Iris pigment epithelial cell (primary cell): Measurements from ENCODE around the gene MX2.
"Not testable (repeated sequence)": the region's sequence is repeated elsewhere in the genome, so short reads cannot be mapped to it uniquely, and the experiment has no call there.

Source experiments
- DNase-seq: peaks from one replicate; pipeline ENCODE4 v3.0.0-alpha.2; 2011; ENCODE audit warnings: low read depth

Gene MX2

DNA sequence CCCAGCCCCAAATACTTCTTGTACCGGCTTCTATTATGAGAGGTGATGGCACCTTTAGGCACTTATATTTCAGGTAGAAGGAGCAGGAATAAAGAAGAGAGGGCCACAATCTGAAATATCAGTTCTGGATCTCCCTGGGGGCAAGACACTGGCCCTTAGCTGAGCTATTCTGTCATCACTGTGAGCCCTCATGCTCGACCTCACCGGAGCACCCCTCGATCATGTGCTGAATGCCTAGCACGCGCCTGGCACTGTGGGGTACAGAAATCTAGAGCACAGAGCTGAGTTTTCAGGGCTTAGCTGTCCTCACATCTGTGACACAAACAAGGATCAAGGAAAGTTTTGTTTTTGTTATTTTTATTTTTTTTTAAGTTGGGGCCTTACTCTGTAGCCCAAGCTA lies 56.6 kb downstream of the MX2 start:
- DNase-seq: no peak

DNA sequence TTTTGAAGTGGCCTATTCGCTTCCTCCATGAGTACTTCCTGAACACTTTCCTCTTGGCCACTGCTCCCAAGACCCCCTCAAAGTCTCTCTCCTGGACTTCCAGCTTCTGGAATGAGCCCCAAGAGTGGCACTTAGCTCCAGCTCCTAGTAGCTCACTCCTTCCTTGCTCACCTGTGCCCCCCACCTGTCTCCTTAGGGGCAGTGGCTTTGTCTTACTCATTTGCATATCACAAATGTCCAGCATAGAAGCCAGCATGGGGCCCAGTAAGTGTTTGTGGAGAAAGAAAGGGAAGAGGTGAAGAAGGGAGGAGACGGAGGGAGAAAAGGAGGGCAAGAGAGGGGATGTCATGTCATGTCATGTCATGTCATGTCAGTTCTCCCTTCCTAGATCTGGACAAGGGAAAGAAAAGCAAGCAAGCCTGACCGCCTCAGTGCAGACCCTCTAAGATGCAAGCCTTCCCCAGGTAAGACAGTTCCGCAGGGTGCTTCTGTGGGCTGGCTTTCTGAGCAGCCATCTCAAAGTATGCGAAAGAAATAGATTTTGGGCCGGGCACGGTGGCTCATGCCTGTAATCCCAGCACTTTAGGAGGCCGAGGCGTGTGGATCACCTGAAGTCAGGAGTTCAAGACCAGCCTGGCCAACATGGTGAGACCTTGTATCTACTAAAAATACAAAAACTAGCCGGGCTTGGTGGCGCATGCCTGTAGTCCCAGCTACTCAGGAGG lies 57.3 kb downstream of the MX2 start:
- DNase-seq: no peak

DNA sequence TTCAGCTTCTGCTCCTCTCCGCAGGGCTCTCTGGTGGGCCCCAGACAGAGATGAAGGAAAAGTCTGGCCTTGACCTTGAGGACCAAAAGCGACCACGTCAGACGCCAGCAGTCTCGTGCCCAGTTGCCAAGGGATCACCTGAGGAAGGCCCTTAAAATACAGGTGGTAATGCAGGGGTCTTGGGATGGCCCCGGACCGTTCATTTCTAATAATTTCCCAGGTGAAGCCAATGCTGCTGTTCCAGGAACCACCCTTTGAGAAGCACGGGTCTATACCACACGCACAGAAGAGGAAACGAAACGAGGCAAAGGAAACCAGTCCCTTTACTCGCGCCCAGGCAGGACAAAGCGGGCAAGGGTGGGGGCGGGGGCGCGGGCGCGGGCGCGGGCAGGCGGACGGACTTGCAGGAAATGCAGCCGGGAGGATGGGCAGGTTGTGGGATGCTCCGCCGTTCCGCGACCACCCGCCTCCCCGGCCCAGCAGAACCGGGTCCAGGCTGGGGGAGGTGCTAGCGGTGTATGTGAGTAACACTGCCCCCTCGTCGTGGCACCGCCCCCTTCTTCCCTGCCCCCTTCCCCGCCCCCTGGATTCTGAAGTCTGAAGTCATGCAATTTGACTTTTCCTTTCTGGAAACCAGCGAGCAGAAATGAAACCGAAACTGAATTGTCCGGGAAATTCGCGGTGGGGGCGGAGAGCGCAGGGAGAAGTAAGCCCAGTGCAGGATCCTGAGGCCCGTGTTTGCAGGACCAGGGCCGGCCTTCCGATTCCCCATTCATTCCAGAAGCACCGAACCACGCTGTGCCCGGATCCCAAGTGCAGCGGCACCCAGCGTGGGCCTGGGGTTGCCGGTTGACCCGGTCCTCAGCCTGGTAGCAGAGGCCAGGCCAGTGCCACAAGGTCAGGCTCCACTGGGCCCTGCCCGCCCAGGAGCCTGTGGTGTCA lies 58.4 kb downstream of the MX2 start:
- DNase-seq: peak; percentile 81

DNA sequence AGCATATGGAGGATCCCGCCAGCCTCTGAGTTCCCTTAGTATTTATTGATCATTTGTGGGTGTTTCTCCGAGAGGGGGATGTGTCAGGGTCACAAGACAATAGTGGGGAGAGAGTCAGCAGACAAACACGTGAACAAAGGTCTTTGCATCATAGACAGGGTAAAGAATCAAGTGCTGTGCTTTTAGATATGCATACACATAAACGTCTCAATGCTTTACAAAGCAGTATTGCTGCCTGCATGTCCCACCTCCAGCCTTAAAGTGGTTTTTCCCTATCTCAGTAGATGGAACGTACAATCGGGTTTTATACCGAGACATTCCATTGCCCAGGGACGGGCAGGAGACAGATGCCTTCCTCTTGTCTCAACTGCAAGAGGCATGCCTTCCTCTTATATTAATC lies 59.2 kb downstream of the MX2 start:
- DNase-seq: not testable (repeated sequence)

DNA sequence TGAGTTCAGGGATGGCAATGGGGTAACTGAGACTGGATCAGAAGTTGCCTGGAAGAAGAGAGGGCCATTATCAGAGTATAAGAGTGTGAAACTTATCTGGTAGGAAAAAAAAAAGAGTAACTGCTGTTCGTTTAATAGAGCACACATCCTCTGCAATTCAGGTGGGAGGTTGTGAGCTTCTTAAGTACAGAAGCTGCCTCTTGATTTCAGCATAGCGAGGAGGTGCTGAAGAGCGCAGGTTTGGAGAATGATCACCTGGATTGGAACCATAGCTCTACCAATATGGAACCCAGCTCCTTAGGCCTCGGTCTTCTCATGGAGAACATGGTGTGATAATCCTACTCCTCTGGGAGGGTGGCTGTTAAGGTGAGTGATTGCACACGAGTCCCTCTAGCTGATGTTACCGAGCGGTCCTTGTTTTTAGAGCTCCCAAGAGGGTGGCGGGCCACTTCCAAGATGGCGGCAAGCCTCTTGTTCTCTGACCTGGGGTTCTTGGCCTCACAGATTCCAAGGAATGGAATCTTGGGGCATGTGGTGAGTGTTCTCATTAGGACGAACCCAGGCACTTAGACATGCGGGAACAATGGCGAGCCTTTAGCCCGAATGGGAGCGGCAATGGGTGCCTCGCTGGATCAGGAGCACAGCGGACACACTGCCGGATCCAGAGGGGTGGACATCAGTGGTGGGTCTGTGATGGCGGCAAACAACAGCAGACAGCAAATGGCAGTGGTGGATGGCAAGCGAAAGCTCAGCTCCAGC lies 60.9 kb downstream of the MX2 start:
- DNase-seq: no peak

DNA sequence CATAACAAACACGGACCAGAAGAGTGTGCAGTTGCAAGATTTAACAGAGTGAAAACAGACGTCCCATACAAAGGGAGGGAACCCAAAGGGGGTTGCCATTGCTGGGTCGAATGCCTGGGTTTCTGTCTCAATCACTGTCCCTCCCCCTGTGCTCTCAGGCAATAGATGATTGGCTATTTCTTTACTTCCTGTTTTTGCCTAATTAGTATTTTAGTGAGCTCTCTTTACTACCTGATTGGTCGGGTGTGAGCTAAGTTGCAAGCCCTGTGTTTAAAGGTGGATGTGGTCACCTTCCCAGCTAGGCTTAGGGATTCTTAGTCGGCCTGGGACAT lies 61.4 kb downstream of the MX2 start:
- not testable (repeated sequence) for DNase-seq

DNA sequence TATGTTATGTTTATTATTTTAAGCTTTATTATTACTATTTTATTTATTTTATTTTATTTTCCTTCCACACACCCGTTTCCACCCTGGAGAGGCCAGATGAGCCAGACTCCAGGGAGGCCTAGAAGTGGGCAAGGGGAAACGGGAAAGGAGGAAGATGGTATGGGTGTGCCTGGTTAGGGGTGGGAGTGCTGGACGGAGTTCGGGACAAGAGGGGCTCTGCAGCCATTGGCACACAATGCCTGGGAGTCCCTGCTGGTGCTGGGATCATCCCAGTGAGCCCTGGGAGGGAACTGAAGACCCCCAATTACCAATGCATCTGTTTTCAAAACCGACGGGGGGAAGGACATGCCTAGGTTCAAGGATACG lies 63.7 kb downstream of the MX2 start:
- DNase-seq: no peak

DNA sequence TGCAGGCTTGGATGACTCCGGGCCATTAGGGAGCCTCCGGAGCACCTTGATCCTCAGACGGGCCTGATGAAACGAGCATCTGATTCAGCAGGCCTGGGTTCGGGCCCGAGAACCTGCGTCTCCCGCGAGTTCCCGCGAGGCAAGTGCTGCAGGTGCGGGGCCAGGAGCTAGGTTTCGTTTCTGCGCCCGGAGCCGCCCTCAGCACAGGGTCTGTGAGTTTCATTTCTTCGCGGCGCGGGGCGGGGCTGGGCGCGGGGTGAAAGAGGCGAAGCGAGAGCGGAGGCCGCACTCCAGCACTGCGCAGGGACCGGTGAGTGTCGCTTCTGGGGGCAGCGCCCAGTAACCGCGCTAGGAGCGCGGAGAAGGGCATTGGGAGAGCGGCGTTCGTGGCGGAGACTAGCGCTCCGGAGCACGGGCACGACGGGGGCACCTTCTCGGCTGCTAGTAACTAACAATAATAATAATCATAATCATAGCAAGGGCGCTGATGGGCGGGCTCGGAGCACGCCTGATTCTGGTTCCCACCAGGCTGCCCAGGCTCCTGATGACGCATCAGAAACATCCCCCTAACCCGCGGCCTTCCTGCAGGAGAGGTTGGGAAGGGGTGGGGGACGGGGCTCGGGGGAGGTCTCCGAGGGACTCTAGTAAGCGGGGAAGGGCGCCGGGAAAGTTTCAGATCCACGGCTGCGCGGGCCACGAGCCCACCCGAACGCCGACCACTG lies 64.3 kb downstream of the MX2 start, which contains the start of gene MX1:
TSS of gene MX1 (plus strand) at position 286 of the 722 bp plus-strand sequence. CDS start 5,832 bp downstream, outside the sequence.
- peak; percentile 43 for DNase-seq

DNA sequence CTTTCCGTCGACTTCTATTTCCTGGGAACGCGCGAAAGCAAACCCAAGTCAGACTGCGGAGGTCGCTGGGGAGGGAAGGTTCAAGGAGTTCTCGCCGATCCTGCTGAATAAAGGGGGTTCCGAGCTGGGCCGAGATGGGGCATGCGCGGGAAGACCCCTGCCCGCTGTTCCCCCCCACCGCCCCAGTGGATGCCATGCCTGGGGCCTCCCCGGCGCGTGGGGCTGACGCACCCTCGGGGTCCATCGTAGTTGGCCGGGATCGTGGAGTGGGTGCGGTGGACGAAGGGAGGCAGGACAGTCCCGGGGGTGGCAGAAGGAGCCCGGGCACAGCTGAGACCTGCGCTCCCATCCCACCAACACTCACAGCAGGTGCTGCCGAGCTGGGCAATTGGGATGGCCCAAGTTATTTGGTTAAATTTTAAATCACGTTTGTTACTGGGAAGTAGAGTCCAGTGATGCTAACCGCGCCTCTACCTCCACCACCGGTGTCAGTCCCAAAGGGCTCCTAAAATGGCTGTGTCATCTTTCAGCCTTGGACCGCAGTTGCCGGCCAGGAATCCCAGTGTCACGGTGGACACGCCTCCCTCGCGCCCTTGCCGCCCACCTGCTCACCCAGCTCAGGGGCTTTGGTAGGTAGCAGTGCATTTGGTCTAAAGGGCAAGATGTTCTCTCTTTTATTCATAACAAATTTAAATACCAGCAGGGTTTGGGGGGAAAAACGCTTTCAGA lies 65.0 kb downstream of the MX2 start:
- no peak for DNase-seq

DNA sequence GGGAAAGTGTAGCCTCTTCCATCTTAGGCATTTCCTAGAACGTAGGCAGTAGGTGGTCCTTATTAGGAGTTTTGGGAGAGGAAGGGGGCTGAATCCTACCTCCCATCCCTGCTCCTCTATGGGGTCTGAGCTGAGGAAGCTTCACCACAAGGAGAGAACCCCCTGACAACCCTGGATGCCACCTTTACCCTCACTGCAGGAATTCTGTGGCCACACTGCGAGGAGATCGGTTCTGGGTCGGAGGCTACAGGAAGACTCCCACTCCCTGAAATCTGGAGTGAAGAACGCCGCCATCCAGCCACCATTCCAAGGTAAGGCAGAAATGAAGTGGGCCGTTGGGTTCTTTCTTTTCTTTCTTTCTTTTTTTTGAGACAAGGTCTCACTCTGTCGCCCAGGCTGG lies 65.7 kb downstream of the MX2 start:
- DNase-seq: no peak

DNA sequence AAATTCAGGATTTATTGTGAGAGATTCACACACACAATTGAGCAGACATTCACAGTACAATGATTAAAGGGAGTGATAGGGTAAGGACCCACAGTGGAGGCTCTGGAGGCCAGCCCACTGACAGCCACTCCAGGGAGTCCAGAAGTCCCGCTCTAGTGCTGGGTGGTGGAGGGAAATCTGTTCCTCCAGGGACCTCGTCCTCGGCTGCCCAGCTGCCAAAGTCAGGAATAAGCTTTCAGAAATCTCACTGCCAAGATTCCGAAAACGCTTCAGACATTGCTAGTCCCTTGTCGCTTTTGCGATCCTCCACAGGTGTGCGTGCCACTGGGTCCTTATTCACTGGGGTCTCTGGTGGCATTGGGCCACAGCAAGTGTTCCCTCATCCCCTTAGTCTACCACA lies 66.5 kb downstream of the MX2 start:
- no peak for DNase-seq

DNA sequence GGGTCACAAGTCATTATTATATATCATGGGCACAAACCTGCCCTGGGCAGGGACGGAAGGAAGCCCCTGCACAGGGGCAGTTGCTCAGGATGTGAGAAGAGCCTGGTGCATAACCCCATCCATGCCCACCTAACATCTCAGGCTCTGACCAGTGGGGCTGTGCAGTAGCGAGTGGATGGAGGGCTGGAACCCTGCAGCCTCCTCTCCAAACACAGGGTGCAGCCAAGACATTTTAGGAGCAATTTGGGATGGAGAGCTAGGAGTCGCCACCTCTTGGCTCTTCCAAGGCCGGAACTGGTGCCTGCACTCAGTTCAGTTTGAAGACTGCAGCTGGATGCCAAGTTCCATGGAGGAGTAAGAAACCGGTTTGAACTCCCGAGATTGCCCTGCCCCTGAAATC lies 67.0 kb downstream of the MX2 start:
- DNase-seq: no peak

DNA sequence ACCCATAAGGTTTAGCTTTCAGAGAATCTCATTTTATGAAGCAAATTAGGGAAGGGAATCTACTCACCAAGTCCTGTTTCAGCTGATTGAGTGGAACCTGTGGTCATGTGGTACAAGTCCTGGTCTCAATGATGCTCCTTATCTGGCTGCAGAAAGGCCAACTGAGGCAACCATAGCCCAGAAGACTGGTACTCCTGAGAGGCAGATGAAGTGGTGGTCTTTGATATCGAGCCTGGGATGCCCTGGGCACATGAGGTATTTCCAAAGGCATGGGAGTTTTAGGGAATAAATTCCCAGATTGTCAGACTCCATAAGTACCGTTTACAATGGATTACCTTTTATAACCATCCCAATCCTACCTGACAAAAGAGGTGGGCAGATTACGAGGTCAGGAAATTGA lies 67.5 kb downstream of the MX2 start:
- DNase-seq: no peak

DNA sequence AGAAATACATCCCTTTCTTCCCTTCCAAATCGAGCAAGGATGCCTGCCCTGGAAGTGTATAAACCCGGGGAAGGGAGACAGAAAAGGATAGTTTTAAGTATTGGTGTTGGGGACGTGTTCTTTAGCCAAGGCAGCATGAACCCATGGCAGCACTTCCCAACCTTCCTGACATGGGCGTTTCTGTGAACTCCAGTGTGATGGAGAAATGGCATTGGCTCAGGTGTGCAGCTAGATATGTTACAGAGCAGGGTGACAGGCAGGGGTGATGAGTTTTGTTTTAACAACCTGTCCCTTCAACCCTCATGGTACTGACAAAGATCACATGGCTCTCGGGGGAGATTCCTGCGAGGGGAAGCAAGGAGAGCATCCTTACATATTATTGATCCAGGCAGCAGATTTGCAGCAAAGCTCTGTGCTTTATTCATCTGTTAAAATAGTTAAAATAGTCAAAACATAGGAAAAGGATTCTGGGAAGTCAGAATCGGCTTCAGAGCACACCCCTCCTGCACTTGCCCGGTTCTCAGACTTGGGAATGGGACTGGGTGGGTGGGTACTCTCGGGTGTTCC lies 68.2 kb downstream of the MX2 start:
- no peak for DNase-seq

DNA sequence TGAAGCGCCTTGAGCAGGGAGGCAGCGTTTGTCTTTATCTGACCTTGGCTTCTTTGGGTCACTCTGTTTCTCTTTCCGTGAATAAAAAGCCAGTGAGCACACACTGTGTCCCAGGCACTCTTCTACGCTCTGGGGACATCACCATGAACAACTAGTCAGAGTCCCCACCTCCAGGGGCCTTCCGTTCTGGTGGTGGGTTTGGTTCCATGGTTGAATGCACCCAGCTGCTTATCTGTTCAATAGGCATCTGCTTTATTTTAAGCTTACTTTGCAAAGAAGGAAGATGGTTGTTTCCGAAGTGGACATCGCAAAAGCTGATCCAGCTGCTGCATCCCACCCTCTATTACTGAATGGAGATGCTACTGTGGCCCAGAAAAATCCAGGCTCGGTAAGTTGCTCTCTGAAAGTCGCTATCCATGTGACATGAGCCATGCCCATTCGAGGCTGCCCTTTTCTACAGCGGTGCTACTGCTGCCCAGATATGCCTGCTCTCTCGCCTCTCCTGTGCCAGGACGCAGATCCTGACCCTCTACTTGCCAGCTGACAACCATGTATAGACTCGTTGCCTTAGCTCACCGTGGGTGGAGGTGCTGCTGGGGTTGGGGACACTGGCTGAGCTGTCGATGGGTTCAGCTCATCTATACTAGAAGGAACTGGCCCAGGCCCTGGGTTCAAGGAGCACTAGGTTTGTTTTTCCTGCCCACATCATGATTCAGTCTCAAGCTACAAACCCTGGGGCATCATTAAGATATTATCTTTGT lies 70.1 kb downstream of the MX2 start:
- DNase-seq: no peak

DNA sequence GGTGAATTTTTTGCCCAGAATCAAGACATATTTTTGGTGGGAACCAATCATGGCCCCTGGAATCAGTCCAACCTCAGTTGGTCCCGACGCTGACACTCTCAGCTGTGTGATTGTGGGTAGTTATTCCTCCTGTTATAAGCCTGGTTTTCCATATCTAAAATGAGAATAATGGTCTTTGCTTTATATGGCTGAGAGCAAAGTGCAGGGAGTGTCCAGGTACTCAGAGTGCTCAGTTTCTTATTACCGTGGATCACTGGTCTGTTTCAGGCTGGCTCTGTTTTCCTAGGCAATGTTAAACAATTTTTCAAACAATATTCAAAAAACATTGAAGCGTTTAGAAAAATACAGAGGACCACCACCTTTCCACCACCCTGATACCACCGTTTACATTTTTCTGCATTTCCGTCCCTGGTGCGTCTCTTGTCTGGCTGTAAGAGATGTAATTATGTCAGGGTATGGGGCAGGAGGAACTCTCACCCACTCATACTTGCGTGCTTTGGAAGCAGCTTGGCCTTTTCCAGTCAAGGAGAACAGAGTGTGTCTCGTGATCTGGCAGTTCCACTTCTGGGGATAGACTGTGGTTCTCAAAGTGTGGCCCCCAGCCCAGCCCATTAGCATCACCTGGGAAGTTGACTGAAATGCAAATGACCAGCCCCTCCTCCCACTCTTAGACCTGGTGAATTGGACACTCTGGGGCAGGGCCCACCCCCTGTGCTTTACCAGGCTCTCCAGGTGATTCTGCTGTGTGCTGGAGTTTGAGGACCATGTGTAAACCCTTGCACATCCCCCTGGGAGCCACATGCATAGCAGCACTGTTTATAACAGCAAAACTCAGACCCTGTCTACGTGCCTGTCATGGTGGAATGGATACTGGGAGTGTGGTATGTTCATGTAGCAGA lies 71.0 kb downstream of the MX2 start:
- DNase-seq: no peak

DNA sequence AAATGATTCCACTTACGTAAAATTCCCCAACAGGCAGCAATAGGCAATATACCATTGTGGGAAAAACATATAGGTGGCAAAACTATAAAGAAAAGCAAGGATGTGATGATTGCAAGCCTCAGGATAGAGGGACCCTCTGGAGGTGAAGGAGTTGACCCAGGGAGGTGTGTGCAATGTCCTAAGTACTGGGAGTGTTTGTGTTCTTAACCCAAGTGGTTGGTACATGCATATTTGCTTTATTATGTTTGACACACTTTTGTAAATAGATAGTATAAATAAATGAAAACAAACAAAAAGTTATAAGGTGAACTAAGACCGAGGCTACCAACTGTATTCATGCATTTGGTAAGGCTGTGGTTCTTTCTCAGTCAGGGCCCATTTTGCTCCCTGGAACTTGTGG lies 71.7 kb downstream of the MX2 start:
- DNase-seq: no peak

DNA sequence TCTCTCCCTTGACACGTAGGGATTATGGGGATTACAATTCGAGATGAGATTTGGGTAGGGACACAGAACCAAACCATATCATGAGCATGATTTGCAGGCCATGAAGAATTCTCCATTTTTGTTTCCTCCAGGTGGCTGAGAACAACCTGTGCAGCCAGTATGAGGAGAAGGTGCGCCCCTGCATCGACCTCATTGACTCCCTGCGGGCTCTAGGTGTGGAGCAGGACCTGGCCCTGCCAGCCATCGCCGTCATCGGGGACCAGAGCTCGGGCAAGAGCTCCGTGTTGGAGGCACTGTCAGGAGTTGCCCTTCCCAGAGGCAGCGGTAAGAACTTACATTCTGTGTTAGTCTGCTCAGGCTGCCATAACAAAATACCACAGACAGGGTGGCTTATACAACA lies 73.9 kb downstream of the MX2 start:
- no peak for DNase-seq

DNA sequence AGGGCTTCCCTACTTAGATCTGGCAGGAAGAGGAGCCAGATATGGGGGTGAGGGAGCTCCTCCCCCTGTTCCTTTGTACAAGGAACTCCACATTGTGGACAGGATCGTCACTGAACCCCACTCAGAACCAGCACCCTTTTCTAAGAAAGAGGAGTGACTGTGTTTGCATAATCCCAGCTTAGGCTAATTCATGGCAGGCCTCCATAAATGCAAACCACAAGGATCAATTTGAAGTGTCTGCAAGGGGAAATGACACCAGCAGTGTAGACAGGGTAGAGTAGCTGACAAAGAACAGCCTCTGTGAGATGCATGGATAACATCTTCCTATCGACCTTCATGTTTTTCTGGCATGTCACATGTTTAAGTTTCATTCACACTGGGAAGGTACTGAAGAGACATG lies 75.9 kb downstream of the MX2 start:
- no peak for DNase-seq
